SH-SY5Y (cell line): Measurements from ENCODE around the gene DNM2.

Experiments used
- GATA2 ChIP-seq: IDR thresholded peaks from 2 replicates; pipeline ENCODE4 v1.6.1; 2011; ENCODE audit warnings: mild to moderate bottlenecking, low read depth, low read length
- GATA3 ChIP-seq: IDR thresholded peaks from 2 replicates; pipeline ENCODE4 v1.6.1; 2011; ENCODE audit warnings: low read depth, mild to moderate bottlenecking, low read length, moderate library complexity

GRCh38 chr19:10727685-10728201 lies 9.9 kb downstream of the DNM2 start:
- no peak for TF ChIP-seq GATA2
- TF ChIP-seq GATA3, result no peak
